22Rv1 (cell line): ENCODE data around the gene MPHOSPH6.

Experiments
- H3K27ac ChIP-seq: fragments of 450-650 bp; 2 replicates; pipeline ENCODE4 v1.5.1; 2017
- ZFX ChIP-seq: fragments of 450-650 bp; IDR thresholded peaks from 2 replicates; pipeline ENCODE4 v1.6.1; 2017; ENCODE audit warnings: antibody characterized with exemption, borderline replicate concordance
- TF ChIP-seq, protein P1 (sequence below): fragments of 450-650 bp; IDR thresholded peaks from 2 replicates; pipeline ENCODE4 v1.5.1; 2017; ENCODE audit warnings: mild to moderate bottlenecking

MPHOSPH6 gene

DNA sequence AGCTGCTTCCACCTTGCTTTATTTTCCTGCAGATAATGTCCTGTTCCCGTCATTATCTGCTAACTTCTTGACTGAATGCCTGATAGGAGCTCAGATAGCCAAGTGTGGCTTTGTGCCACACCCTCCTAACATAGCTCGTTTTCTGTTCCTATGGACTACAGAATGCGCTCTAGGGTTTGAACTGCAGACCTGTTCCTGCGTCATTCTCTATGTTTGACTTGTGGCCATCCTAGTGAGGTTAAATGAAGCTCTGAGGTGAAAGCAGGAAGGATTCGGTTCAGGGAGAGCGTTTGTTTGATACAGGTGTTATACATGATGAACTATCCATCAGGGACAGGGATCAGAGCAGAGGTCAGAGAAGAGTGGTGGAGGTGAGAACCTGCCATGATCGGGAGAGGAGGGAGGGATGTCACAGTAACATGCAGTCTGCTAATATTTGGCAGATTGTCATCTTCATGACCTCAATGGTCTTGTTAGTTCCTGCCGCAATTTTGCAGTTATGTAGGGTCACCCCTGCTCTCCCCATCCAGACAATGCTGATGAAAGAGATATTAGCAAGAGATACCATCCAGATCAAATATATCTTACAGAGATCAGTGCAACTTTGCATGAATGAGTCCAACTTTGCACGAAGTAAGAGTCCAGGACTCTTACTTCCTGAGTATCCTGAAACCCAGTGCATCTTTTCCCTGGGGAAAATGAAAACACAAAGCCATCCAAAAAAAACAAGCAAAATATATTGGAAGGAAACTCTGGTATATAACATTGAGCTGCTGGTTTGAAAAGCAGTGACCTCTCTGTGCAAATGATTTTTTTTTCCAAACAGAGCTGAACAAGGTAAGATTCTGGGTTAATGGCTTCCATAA lies 32.8 kb downstream of the MPHOSPH6 start:
- no peak for TF ChIP-seq ZFX
- TF ChIP-seq, protein P1, sequence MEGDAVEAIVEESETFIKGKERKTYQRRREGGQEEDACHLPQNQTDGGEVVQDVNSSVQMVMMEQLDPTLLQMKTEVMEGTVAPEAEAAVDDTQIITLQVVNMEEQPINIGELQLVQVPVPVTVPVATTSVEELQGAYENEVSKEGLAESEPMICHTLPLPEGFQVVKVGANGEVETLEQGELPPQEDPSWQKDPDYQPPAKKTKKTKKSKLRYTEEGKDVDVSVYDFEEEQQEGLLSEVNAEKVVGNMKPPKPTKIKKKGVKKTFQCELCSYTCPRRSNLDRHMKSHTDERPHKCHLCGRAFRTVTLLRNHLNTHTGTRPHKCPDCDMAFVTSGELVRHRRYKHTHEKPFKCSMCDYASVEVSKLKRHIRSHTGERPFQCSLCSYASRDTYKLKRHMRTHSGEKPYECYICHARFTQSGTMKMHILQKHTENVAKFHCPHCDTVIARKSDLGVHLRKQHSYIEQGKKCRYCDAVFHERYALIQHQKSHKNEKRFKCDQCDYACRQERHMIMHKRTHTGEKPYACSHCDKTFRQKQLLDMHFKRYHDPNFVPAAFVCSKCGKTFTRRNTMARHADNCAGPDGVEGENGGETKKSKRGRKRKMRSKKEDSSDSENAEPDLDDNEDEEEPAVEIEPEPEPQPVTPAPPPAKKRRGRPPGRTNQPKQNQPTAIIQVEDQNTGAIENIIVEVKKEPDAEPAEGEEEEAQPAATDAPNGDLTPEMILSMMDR: no peak
- H3K27ac ChIP-seq: no peak overlapping the region

DNA sequence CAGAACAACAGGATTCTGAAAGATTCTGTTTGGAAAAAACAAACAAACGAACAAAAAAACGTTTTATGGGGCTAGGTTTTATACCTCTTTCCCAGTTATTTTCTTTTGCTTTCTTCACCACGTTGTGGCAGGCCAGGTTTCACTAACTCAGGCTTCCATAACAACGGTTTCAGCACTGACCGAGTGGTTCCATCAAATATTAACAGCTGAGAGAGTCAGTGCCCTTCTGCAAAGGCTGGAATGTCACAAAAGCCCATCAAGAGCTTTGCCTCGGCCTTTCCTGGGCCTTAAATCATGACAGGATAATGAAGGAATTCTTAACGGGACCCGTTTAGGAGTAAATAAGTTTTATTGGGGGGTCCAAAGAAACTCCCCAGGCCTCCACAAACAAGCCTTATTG lies 34.2 kb downstream of the MPHOSPH6 start:
- no peak for TF ChIP-seq ZFX
- TF ChIP-seq, protein P1: no peak
- H3K27ac ChIP-seq: no peak overlapping the region

DNA sequence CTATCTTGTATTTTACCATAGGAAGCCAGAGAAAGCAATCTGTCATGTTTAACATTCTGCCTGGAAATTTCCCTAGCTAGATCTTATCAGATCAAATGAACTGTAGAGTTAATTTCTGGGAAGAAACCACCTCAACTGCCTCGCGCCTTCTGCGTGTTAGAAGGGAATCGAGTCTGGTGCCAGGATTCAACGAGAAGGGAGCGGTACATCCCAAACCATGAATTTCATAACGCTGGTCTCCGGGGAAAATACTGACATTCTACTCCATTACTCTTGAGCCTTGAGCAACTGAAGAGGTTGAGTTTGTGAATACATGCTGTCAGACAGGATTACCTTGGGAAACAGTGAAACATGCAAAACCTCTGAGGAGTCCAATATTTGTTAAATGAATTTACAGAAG lies 35.2 kb downstream of the MPHOSPH6 start:
- no peak overlapping the region for H3K27ac ChIP-seq
- no peak for TF ChIP-seq ZFX
- TF ChIP-seq, protein P1: no peak

DNA sequence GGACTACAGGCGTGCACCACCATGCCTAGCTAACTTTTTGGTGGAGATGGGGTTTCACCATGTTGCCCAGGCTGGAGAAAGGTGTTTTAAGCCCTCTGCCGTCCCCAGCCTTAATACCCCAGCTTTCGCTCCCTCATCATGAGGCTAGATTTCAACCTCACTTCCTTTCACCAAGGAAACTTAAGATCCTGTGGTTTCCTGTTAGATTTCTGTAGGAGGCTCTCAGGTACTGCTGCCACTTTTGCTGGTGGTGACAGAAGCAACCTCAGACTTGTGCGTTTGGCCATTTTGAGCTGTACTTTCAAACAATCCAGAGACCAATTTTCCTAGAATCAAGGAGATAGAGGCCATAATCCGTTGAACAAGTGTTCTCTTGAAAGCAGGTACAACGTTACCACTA lies 36.2 kb downstream of the MPHOSPH6 start:
- TF ChIP-seq, protein P1: no peak
- TF ChIP-seq ZFX: no peak
- H3K27ac ChIP-seq: no peak overlapping the region

DNA sequence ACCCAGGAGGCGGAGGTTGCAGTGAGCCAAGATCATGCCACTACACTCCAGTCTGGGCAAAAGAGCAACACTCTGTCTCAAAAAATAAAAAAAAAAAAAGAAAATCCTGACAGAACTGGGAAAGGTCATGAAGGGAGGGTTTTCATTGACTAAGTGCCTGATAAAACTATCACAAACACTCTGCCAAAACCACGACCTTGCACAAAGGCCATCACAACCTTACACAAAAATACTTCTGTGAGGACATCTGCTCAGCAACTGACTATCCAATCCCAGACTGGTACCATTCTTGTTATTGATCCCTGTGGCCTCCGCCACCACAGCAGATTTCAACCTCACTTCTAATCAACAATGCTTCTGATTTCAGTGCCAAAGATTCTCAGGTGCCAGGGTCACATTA lies 40.1 kb downstream of the MPHOSPH6 start:
- H3K27ac ChIP-seq: no peak overlapping the region
- TF ChIP-seq, protein P1: no peak
- no peak for TF ChIP-seq ZFX

DNA sequence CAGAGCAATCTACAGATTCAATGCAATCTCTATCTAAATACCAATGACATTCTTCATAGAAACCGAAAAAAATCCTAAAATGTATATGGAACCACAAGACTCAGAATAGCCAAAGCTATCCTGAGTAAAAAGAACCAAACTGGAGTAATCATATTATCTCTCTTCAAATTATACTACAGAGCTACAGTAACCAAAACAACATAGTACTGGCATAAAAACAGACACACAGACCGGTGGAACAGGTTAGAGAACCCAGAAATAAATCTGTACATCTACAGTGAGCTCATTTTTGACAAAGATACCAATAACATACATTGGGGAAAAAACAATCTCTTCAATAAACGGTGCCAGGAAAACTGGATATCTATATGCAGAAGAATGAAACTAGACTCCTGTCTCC lies 45.4 kb downstream of the MPHOSPH6 start:
- TF ChIP-seq, protein P1: no peak
- no peak for TF ChIP-seq ZFX
- H3K27ac ChIP-seq: no peak overlapping the region

DNA sequence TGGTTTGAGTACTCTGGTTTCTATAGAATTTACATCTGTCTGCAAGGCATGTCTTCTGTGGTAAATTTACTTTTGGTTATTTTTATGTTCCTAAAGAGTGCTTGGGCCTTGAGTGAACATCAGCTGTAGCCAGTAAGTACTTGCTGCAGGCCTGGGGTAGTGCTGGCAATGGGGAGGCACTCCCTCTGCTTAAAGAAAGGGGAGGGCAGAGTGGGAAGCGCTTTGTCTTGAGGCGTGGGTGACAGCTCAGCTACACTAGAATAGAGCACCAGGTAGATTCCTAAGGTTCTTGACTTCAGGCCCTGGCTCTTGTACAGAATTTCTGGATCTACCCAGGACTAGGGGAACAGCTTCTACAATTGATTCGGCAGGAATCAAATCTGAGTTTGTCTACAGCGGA lies 50.6 kb downstream of the MPHOSPH6 start:
- H3K27ac ChIP-seq: no peak overlapping the region
- TF ChIP-seq, protein P1: no peak
- TF ChIP-seq ZFX: no peak
